Hematopoietic multipotent progenitor cell treated with erythropoietin and hydrocortisone succinate and interleukin-3 and kit ligand, for 17 days (in vitro differentiated cells): ENCODE data around the gene PLIN4.
"Not testable (repeated sequence)": the region's sequence is repeated elsewhere in the genome, so short reads cannot be mapped to it uniquely, and the experiment has no call there.

Experiments used
- DNase-seq: peaks from one replicate; pipeline ENCODE4 v3.0.0-alpha.2; 2015; ENCODE audit warnings: low spot score

Gene PLIN4

GRCh38 chr19:4547303-4548237, 29.3 kb upstream of the PLIN4 start:
- DNase-seq = peak; percentile 37

DNA sequence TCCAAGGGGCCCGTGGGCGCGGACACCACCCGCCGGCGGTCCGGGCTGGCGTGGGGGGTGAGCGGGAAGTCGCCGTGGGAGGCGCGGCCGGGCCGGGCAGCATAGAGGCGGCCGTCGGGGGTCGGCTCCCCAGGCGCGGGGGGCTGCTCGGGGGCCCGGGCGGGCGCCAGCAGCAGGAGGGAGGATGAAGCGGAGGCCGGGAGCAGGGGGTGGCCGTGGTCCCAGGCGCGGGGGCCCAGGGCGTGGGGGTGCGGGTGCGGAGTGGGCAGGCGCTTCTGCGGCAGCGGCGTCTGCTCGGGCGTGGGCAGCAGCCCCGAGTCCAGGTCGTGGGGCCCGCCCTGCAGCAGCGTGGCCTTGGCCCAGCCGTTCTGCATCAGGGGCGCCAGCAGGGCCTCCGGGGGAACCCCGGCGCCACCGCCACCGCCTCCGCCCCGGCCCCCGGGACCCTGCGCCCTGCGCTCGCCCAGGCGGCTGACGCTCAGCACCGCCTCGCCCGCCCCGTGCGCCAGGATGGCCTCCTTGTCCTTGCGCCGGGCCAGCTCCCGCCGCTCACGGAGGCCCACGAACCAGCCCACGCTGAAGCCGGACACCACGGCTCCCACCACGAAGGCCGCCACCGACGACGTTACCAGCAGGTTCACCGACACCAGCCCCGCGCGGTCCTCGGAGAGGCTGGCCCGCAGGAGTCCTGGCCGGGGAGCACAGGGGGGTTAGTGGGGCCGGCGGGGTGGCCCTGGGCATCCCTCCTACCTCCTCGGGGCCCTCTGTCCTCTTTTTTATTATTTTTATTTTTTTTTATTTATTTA, 25.8 kb upstream of the PLIN4 start:
- DNase-seq = no peak

DNA sequence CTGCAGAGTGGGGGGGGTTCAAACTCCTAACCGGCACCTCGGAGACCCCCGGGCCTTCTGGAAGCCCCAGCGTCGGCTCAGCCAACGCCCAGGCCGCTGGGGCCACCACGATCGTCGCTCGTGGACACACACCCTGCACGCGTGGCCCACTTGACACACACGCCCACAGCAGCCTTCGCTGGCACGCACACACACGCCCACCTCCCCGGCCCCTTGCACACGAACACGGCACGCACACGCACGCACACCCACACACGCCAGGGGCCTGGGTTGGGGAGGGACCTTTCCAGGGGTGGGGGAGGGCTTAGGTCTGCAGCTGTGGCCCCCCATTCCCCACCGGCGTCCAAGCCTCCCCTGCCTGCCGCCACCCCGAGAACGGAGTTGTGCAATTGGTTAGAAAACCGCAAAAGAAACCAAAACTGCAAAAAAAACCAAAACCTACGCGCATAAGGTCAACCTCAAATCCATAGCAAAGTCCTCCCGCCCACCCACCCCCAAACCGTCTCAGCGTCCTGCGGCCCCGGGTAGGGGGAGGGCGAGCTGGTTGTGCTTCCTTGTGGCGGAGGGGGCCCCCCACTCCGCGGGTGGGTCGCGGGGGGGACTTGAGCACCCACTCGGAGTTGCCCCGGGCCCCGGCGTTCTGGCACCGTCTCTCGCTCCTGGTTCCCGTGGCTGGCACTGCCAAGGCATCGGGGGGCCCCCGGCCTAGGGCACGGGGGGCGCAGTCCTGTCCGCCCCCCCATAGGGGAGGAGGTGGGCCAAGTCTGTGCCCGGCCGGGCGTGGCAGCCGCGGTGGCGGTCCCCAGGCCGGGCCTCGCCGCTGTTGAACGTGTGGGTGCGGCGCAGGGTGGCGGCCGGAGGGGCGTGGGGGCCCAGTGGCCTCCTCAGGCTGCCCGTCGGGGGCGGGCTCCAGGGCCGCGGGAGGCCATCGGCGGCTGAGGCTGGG, 24.9 kb upstream of the PLIN4 start:
- DNase-seq = no peak

DNA sequence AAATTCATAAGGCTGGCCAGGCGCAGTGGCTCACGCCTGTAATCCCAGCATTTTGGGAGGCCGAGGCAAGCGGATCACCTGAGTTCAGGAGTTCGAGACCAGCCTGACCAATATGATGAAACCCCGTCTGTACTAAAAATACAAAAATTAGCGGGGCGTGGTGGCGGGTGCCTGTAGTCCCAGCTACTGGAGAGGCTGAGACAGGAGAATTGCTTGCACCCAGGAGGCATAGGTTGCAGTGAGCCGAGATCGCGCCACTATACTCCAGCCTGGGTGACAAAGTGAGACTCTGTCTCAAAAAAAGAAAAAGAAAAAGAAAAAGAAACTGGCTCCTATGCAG, 23.5 kb upstream of the PLIN4 start:
- not testable (repeated sequence) for DNase-seq

- DNase-seq = no peak
Observed at GRCh38 chr19:4541114-4541805, 23.0 kb upstream of the PLIN4 start.

DNA sequence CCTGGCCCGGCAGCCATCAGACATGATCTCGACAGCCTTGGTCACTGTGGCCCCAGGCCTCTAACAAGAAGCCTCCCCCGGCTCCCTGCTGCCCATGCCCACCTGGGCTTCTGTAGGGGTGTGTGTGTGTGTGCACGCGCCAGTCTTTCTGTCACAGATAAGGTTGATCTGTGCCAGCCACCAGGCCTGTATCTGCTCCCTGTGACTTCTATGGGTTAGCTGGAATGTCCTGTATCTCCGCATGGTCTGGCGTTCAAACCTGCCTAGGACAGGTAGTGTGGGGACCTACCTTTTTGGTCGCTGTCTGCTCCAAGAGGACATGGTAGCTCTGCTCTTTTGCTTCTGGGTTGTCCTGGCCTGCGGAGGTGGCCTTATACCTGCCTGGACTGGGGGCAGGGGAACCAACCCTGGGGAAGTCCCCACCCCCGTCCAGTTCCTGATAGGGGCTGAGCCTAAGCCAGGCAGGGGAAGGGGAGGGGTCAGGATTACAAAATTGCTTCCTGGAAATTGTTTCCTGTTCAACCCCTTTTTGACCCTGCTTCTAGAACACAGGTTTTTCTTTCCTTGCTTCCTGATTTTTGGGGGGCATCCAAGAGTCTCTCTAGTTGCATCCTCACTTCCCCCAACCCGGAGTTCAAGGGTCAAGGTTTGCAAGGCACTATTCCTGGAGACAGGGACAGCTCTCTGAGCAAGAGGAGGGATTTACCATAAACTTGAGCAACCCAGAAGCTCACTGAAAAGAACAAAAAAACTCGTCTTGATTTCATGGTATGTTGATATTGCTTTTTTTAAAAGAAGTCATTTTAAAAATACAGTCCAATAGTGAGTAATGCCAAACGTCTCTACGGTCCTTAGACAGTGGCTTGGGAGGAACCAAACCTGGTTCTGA, 21.7 kb upstream of the PLIN4 start, which contains the start of gene LRG1:
Gene LRG1 (minus strand): TSS at position 344 of the 889 bp plus-strand sequence. CDS start 23 bp downstream, at position 321.
- DNase-seq = no peak

GRCh38 chr19:4539169-4539692, 20.9 kb upstream of the PLIN4 start:
- DNase-seq = no peak

GRCh38 chr19:4538601-4538954, 20.3 kb upstream of the PLIN4 start:
- DNase-seq = no peak

DNA sequence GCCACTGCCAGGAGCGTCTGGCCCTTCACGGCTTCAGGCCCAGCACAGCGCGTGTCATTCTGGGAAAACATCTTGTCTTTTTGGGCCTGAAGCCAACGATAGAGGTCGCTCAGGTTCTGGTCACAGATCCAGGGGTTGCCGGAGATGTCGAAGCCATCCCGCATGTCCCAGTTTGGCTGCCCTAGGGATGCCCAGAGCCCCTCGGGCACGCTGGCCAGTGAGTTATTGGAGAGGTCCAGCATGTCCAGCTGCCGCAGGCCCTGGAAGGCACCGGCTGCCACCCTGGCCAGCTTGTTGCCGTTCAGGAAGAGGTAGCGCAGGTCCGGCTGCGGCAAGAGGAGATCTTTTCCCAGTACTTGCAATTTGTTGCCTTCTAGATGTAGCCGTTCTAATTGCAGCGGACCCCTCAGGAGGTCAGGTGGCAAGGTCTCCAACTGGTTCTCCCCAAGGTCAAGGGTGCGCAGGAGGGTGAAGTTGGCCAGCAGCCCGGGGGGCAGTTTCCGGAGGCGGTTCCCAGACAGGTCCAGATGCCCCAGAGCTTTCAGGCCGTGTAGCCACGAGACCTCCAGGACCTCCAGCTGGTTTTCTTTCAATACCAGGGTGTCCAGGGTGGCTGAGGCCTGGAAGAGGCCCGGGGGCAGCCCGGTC, 19.8 kb upstream of the PLIN4 start:
- DNase-seq = no peak

- no peak for DNase-seq
Observed at GRCh38 chr19:4536798-4537197, 18.5 kb upstream of the PLIN4 start.

GRCh38 chr19:4534836-4535658, 16.8 kb upstream of the PLIN4 start, which contains the start of gene PLIN5:
Gene PLIN5, minus strand, starts transcription at chr19:4535224. Its CDS starts 1,150 bp downstream, at chr19:4534074.
- DNase-seq = peak; percentile 63

GRCh38 chr19:4533835-4534424, 15.6 kb upstream of the PLIN4 start:
- no peak for DNase-seq

GRCh38 chr19:4533334-4533733, 15.0 kb upstream of the PLIN4 start:
- no peak for DNase-seq

DNA sequence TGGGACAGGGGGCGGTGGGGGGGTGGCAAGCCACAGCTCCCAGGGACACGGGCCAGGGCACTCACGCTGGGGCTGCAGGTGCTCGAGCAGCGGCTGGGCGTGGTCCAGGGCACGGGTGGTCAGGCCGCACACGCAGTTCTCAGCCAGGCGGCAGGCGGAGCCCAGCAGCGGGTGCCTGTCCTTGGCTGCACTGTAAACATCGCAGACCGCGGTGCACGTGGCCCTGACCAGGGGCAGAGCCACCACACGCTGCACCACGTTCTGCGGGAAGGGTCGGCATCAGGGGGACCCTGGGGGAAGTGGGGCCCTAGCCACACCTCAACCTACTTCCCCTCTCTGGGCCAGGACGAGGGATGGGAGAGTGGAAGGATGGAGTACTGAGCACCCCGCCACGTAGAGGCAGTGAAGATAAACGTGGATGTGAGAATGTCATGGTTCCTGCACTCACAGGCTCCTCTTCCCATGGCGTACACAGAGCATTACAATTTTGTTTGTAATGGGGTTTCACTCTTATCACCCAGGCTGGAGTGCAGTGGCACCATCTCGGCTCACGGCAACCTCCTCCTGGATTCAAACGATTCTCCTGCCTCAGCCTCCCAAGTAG, 13.4 kb upstream of the PLIN4 start:
- DNase-seq = no peak

GRCh38 chr19:4529924-4530522, 11.7 kb upstream of the PLIN4 start:
- no peak for DNase-seq

DNA sequence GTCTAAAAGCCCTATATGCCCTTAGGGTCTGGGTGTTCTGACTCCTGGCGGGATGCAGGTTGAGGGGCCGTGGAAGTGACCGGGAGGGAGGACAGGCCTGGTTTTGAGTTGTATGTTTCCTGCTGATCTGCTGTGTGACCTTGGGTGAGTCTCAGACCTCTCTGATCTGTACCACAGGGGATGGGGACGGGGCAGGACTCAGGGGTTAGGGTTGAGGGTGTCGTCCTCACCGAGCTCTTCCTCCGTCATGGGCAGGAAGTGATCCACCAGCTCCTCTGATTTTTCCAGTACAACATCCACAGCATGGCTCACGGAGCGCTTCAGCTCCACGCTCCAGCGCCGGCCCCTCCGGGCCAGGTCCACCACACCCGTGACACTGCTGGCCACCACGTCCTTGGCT, 10.6 kb upstream of the PLIN4 start:
- DNase-seq = no peak

GRCh38 chr19:4527377-4527776, 9.1 kb upstream of the PLIN4 start:
- not testable (repeated sequence) for DNase-seq
